Activated B cell treated with CpG ODN at 0.5 μM for 24 hours (primary cell): ENCODE results near the gene LDLRAD4. TPM values are rescaled to one million over a fixed set of nuclear protein-coding genes. Genes with fewer than 3 reads are reported as not detected.

ENCODE experiments used
- ATAC-seq: fragments of 200-7000 bp; cut with Tn5 transposase; one replicate; pipeline ENCODE4 v1.10.0; 2021; ENCODE audit warnings: low read depth, mild to moderate bottlenecking, moderate library complexity
- CTCF ChIA-PET: fragments of 350-600 bp; sonication (Branson Sonifier 250); formaldehyde crosslinking; loops from one replicate; lab custom pipeline; 2021; ENCODE audit warnings: antibody characterized with exemption; lab: Charles Lee
- POLR2A ChIA-PET: fragments of 350-600 bp; sonication (Branson Sonifier 250); formaldehyde crosslinking; loops from one replicate; lab custom pipeline; 2021; ENCODE audit warnings: antibody characterized with exemption; lab: Charles Lee
- DNase-seq: peaks from one replicate; pipeline ENCODE4 v3.0.0; 2022
- H3K27ac Mint-ChIP-seq: one replicate; pipeline ENCODE4 v1.8.0; 2020; ENCODE audit warnings: mixed read lengths
- H3K27me3 Mint-ChIP-seq: one replicate; pipeline ENCODE4 v1.8.0; 2021; ENCODE audit warnings: mixed read lengths
- H3K36me3 Mint-ChIP-seq: one replicate; pipeline ENCODE4 v1.8.0; 2021; ENCODE audit warnings: low read depth, mixed read lengths
- H3K4me1 Mint-ChIP-seq: one replicate; pipeline ENCODE4 v1.8.0; 2021; ENCODE audit warnings: mixed read lengths
- H3K4me3 Mint-ChIP-seq: one replicate; pipeline ENCODE4 v1.8.0; 2020; ENCODE audit warnings: mild to moderate bottlenecking, mixed read lengths
- H3K9me3 Mint-ChIP-seq: one replicate; pipeline ENCODE4 v1.8.0; 2020; ENCODE audit warnings: mixed read lengths
- CTCF ChIP-seq: fragments of 200-600 bp; IDR thresholded peaks from one replicate; pipeline ENCODE4 v1.8.0; 2022; ENCODE audit warnings: antibody characterized with exemption, mild to moderate bottlenecking
- intact Hi-C: fragments of 100-400 bp; cut with micrococcal nuclease; formaldehyde crosslinking; loops from one replicate; pipeline ENCODE4 v1.15.1; 2024
- total RNA-seq: library from RNA; stranded (reverse); gene quantifications from 2 replicates; pipeline ENCODE4 v1.2.3, GENCODE V29; 2022

Gene LDLRAD4
- total RNA-seq, 1 donor from 2014 or later = 66.9 TPM

GRCh38 chr18:13465476-13465875 is 246.9 kb downstream of the LDLRAD4 start:
- Mint-ChIP-seq H3K27ac (peak overlapping the region; percentile 91), H3K36me3 (peaks cover 23% of the 10 kb centered on the region), H3K4me1 (peaks cover 31% of the 10 kb centered on the region), H3K27me3 (no peaks in the 10 kb centered on the region), H3K9me3 (peaks cover 8% of the 10 kb centered on the region), H3K4me3 (peak overlapping the region; percentile 91)
- no peak for DNase-seq
- ChIA-PET POLR2A (interaction anchor here (0.8 to 1.5 kb wide), 4 partner anchors 36 to 328 kb away, joined by 4 to 13 read pairs (median 6); partner anchors contain the start of genes FAM210A and RNMT), CTCF (no interaction called here)
- no peak for ATAC-seq
- no peak for TF ChIP-seq CTCF
- intact Hi-C loops = loop anchor here (1.0 to 5.0 kb wide), 6 partner anchors 17 to 329 kb away; partner anchors contain the start of gene LDLRAD4

- Mint-ChIP-seq H3K4me1 (peaks cover 9% of the 10 kb centered on the region), H3K27me3 (no peaks in the 10 kb centered on the region), H3K36me3 (peaks cover 44% of the 10 kb centered on the region), H3K27ac (no peak overlapping the region), H3K4me3 (no peak overlapping the region), H3K9me3 (peaks cover 8% of the 10 kb centered on the region)
- ATAC-seq = no peak
- POLR2A ChIA-PET = no interaction called here
- no peak for TF ChIP-seq CTCF
- intact Hi-C loops = no loop called here
- no peak for DNase-seq
- CTCF ChIA-PET = no interaction called here
Measured at GRCh38 chr18:13470516-13471197, 252.1 kb downstream of the LDLRAD4 start.

GRCh38 chr18:13471198-13471845 is 252.8 kb downstream of the LDLRAD4 start:
- ChIA-PET POLR2A (no interaction called here), CTCF (no interaction called here)
- peaks cover 4% of the 10 kb centered on the region for H3K4me1 Mint-ChIP-seq

GRCh38 chr18:13471971-13472628 is 253.5 kb downstream of the LDLRAD4 start:
- no peak overlapping the region for H3K4me3 Mint-ChIP-seq
- POLR2A ChIA-PET = no interaction called here

More at GRCh38 chr18:13471198-13471845, 252.8 kb downstream of the LDLRAD4 start:
- ATAC-seq = no peak
- Mint-ChIP-seq H3K9me3 (peaks cover 8% of the 10 kb centered on the region), H3K27ac (no peak overlapping the region), H3K4me3 (no peak overlapping the region), H3K27me3 (no peaks in the 10 kb centered on the region), H3K36me3 (peaks cover 47% of the 10 kb centered on the region)
- no peak for DNase-seq
- intact Hi-C loops = no loop called here
- no peak for TF ChIP-seq CTCF

More at GRCh38 chr18:13471971-13472628, 253.5 kb downstream of the LDLRAD4 start:
- Mint-ChIP-seq H3K4me1 (peaks cover 2% of the 10 kb centered on the region), H3K36me3 (peaks cover 42% of the 10 kb centered on the region), H3K27ac (no peak overlapping the region), H3K9me3 (peaks cover 5% of the 10 kb centered on the region), H3K27me3 (no peaks in the 10 kb centered on the region)
- DNase-seq (no peak), ATAC-seq (no peak)
- intact Hi-C loops = no loop called here
- no peak for TF ChIP-seq CTCF
- CTCF ChIA-PET = no interaction called here
